ENCODE measurements around the gene MRGPRG. TPM values are rescaled to one million over a fixed set of nuclear protein-coding genes. Genes with fewer than 3 reads are reported as not detected.

The MRGPRG gene
- total and polyA plus RNA-seq, 9 of the 15 experiments (the other 6 are each of a cell fraction or from before 2014, with no cell fraction given): not detected

DNA sequence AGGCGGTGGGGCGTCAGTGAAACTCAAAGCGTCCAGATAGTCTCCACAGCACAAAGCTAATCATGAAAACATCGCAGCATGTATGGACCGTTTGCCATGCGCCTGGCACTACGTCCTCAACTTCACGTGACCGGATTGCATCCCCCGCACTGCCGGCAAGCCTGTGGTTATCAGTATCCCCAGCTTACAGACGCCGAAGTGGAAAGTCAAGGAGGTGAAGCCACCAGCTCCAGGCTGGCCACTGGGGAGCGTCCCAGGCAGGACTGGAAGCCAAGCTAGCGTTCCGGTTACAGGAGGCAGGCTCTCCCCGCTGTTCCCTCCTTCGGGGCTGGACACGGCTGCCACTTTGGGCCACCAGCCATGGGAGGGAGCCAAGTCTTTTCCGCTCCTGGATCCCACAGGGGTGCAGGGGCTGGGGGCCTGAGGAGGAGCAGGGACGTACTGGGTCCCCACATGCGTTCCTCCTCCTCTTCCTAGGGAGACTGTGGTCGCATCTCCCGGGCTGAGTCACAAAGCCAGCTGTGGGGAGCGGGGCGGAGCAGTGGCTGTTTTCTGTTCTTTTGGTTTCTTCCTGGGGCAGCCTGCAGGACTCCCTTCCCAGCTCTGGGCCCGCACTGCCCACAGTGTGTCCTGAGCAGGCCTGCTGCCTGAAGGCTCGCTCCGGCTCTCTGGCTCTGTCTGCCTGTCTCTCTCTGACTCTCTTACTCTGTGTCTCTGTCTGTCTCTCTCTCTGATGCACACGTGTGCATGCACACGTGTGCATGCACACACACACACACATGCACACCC lies 49.2 kb downstream of the MRGPRG start (continued):
- no peak for TF ChIP-seq ZNF407 (IDR thresholded peaks at IDR 0.05; ENCODE audit: low read depth)
- no peak for TF ChIP-seq HBP1 (CRISPR knock-in tag; IDR thresholded peaks at IDR 0.05)
- no peak for TF ChIP-seq ZNF124 (CRISPR knock-in tag; IDR thresholded peaks at IDR 0.05)
- TF ChIP-seq LEF1 (IDR thresholded peaks at IDR 0.05): peak; percentile 89
- no peak for TF ChIP-seq SIRT6 (IDR thresholded peaks at IDR 0.05; ENCODE audit: low read depth, low read length)
- peak; percentile 75 for TF ChIP-seq EP400 (IDR thresholded peaks at IDR 0.05)
- TF ChIP-seq ZNF146 (CRISPR knock-in tag; IDR thresholded peaks at IDR 0.05; ENCODE audit: unreplicated experiment): no peak
- TF ChIP-seq UBTF (IDR thresholded peaks at IDR 0.05; ENCODE audit: borderline replicate concordance in 1 of 2, low read depth in 2 of 2, low read length in 2 of 2): peak; percentile 97 to 99; a peak in 3 of 4 replicates
- TF ChIP-seq ZNF518B (CRISPR knock-in tag; IDR thresholded peaks at IDR 0.05): no peak
- TF ChIP-seq C11orf30 (IDR thresholded peaks at IDR 0.05; ENCODE audit: low read depth): no peak
- no peak for TF ChIP-seq NFE2L1 (tag; IDR thresholded peaks at IDR 0.05; ENCODE audit: borderline replicate concordance, low read depth)

All from K562 (cell line).